ENCODE measurements around the gene TBX15.
A peak's percentile ranks its signal among the peaks of the same experiment; 100 is the strongest.

TBX15 gene

GRCh38 chr1:118988186-118989005, at the start of gene TBX15:
TSS of gene TBX15 (minus strand) at chr1:118988343. CDS start at chr1:118987795, 548 bp downstream.
- DNase-seq: no peak

GRCh38 chr1:119034359-119034758, 46.2 kb upstream of the TBX15 start:
- DNase-seq: no peak

GRCh38 chr1:119032986-119033385, 44.8 kb upstream of the TBX15 start:
- DNase-seq: no peak

- DNase-seq: no peak
These were observed 39.6 kb upstream of the TBX15 start for GRCh38 chr1:119027759-119028158.

GRCh38 chr1:119026956-119027355, 38.8 kb upstream of the TBX15 start:
- DNase-seq: no peak

DNA sequence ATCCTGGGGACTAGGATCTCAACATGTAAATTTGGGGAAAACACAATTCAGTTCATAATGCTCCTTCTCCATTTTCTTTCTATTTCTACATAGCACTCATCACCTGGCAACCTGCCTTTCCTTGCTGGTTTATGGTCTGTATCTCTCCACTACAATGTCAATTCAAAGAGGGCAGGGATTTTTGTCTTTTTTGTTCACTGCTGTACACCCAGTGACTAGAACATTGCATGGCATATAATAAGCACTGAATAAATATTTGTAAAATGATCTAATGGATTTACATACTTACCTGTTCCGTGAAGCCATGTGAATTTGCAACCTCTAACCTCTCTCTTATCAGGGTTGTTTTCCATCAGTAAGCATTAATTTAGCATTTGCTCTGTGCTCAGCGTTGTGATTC, 27.4 kb upstream of the TBX15 start:
- no peak for DNase-seq

DNA sequence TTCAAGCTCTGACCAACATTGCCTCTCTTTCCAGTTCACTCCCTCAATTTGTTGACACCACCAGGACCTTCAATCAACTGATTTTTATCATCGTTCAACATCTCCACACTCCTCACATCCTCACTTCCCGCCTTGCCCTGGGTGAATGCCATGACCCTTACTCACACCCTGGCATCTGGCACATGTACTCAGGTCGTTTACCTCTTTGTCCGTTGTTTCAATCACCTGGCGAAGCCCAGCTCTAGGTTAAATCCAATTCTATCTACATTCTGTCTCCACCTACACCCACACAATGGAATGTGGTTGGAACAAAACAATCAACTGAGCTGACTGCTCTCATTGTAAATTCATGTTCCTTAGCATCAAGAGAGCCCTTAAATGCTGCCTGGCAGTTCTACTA, 24.2 kb upstream of the TBX15 start:
- no peak for DNase-seq

DNA sequence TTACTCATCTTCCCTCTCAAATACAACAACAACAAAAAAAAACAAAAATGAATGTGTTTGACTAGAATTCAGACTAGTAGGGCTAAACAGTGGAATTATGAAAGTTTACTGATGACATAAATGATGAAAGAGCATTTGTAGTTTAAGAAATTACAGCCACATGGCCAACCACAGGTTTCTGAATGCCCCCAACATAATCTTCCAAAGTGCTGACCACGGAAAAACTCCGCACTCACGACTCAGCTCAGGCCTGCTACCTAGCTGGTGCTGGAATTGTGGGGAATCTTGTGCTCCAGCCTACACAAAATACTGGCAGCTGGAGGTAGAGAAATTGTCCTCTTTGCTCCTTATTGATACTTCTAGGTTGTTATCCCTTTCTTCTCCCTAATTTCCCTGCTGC, 23.6 kb upstream of the TBX15 start:
- DNase-seq: no peak

DNA sequence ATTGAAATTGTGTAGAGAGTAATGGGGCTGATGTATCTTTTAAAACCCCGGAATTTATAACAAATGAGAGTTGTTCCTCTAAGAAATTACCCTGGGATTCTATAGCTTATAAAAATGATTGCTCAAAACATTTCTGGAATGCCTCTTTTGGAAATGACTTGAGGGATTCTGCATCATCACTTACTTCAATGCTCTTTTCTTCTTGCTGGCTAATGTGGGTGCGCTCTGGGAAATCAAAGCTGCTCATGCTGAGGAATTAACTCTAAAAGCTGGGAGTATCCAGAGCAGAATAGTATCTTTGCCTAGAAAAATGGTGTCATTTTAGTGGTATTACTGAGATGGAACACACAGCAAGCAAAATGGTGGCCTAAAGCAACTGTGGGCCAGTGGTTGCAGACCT, 23.0 kb upstream of the TBX15 start:
- DNase-seq: no peak

GRCh38 chr1:119010201-119010600, 22.1 kb upstream of the TBX15 start:
- DNase-seq: no peak

DNA sequence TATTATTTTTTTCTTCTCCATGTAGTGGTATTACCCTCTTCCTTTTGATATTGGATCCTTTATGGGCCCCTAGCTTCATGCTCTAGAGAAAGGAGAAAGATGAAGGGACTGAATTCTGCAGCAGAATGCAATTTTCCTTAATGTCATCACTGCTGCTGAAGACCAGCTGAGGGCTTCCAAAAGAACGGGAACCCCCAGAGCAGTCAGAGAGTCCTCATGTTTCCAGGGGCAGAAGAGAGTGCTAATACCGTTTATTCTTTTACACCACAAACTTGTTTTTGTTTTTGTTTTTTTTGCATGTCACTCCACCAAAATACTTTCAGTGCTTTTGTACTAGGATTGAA, 21.1 kb upstream of the TBX15 start:
- DNase-seq: no peak

DNA sequence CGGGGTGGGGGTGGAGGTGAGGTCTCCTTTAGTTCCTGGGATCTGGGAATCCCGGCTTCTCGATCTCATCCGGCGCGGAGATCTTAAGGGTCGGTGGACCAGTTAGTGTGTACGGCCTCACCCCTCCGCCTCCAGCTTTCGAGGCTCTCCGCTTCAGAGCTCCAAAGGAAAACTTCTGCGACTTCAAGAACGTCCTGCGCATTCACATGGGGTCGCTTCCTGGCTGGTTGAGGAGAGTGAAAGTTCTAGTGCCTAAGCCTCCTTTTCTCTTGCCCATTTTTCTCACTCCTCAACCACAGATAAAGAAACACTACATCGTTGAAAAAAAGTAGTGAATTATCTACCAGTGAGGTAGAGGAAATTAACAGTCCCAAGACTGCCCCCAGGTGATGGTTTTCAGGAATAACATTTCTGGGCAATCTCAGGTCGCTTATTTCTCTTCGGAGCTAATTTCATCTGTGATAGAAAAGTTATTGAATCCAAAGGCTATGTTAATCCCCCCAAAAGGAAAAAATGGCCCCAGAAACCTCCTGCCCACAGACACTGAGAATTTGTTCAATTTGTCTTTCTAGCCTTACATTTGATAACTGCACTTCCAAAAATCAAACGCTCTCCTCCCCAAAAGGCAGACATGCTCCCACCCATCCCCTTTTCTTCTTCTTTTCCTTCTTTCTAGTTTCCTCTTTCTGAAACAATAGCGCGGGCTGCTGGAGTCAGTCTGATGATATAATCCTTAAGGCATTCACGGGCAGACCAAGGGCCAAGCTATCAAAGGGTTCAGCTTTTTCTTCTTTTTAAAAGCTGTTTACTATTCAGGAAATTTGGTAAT, 20.6 kb upstream of the TBX15 start:
- DNase-seq: peak; percentile 22

- no peak for DNase-seq
These were observed 19.7 kb upstream of the TBX15 start for GRCh38 chr1:119007670-119008482.

DNA sequence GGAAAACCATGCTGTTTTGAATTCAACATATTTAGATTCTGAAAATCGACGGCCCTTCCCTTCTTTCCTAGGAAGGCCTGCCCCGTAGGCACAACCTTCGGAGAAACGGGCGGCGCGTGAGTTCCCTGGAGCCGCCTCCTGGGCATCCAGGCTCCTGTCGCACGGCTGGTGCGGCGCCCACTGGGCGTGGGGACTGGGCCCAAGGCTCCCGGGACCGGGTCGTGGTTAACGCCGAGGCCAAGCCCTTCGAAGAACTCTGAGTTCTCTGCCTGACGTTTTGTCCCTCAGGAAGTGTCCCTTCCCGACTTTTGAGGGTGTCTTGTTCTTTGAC, 19.2 kb upstream of the TBX15 start:
- no peak for DNase-seq

DNA sequence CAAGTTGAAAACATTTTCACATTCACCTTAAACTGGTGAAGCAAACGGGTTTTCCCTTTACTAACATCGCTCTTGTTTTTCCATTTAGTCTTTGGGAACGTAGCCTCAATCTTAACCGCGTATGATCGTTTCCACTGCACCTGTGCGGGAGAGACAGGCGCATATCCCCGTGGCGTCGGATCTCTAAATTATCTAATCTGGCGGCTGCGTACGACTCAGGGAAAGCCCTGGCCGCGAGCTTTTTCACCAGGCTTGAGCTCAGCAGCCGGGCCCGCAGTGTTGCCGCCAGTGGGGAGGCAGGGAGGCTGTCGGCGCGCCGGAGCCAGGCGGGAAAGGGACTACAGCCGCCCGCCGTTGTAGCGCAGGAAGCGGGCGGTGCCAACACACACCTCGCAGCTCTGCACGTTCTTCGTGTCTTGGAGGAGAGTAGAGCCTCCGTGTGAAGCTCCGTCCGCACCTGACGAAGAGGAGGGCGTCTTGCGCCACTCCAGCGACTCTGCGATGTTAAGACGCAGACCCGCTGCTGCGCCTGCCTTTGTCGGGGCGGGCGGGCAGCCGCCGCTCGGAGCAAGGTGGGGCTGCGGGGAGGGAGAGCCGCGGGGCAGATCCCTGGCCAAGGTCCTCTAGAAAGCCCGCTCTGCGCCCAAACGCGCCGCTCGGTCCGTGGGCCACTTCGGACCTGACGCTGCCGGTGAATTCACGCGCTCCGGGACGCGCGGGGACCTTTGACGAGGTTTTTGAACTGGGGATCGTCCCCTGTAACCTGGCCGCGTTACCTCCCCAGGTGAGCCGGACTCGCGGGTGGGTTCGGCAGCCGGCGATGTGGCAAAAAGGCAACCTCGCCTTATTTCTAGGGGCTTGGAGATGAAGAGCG, 18.5 kb upstream of the TBX15 start:
- DNase-seq: no peak

- no peak for DNase-seq
These were observed 17.7 kb upstream of the TBX15 start for GRCh38 chr1:119005724-119006405.

- no peak for DNase-seq
These were observed 16.6 kb upstream of the TBX15 start for GRCh38 chr1:119004781-119005180.

- no peak for DNase-seq
These were observed 16.0 kb upstream of the TBX15 start for GRCh38 chr1:119004129-119004527.

- no peak for DNase-seq
These were observed 15.4 kb upstream of the TBX15 start for GRCh38 chr1:119003413-119004128.

GRCh38 chr1:119002028-119002686, 14.0 kb upstream of the TBX15 start:
- no peak for DNase-seq

Measured in NCI-H1105 treated with DMSO at 0.1 percent for 48 hours (cell line).